GM21619 (cell line): Measurements from ENCODE around the gene GRID1.
"Not testable (repeated sequence)": the region's sequence is repeated elsewhere in the genome, so short reads cannot be mapped to it uniquely, and the experiment has no call there.

Experiments
- ATAC-seq: cut with Tn5 transposase; IDR thresholded peaks from one replicate; pipeline ENCODE4 v1.9.1; 2021; ENCODE audit not compliant: unreplicated experiment

The GRID1 gene

DNA sequence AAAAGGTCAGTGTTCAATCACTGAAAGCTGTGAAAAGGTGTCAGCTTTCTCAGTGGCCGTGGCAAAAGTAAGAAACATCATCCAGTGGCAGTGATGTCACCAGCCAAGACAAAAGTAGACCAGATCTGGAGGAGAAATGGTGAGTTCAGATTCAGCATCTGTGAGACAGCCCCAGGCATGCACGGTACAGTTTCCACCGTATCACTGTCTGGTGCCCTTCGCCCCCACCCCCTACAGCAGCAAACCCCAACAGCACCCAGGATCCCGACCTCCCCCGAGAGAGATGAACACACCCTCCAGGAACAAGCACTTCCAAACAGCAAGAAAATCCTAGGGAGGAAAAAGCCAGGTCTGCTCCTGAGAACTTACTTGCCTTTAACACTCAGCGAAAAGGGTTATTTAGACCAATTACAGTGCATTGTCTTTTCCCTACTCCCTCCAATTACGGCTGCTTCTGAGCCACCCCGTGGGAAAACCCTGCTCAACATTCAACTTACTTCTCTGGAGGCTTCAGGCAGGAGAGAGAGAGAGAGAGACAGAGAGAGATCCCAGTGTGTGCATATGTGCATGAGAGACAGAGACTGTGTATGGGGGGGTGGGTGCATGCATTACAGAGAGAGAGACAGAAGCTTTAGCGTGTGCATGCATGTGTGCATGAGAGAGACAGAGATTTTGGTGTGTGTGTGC, 189.6 kb downstream of the GRID1 start:
- ATAC-seq = no peak

DNA sequence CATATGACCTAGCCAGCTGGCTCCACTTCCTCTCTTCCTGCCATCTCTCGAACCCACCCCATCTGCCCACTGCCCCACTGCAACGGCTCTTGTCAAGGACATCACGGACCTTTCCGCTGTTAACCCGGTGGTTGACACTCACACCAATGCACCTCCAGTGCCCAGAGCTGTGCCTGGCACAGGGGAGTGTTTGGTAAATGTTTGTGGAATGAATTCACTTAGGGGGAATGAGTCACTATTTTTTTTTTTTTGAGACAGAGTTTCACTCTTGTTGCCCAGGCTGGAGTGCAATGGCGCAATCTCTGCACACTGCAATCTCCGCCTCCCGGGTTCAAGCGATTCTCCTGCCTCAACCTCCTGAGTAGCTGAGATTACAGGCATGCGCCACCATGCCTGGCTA, 191.1 kb downstream of the GRID1 start:
- ATAC-seq = not testable (repeated sequence)

- ATAC-seq = no peak
These were observed 194.3 kb downstream of the GRID1 start for GRCh38 chr10:86172301-86172700.

DNA sequence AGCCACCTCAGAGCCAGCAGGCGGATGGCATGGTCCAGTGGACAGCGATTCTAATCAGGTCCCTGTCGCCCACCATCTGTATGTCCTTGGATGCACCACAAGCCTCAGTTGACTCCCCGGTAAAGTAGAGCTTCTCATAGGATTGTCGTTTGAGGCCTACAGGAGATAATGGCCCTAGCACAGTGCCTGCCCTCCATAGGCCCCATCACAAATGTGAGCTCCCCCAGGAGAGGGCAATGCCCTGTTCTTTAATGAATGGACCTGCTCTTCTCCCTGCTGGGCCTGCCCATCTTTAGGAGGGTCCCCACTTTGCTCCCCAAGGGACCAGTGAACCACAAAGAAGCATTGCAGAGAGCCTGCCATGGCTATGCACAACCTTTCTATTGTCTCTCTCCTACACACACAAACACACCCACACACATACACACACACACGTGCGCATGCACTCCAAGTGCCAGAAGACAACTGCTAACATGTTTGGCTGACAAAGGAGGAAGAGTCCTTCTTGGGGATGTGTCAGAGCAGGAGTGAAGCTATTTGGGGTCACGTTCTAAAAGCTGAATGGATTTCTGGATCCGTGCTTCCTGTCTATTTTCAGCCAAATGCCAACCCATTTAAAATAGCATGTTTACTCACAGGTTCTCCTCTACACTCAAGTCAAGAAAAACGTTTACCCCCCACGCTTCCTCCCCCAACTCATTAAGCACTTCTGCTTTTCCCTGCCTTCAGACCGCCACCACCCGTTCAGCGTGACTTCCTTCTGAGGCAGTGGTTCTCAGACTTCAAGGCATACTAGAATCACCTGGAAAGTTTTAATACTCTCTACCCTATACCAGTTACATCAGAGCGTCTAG, 196.1 kb downstream of the GRID1 start:
- ATAC-seq = no peak

- ATAC-seq = no peak
These were observed 196.9 kb downstream of the GRID1 start for GRCh38 chr10:86169506-86170254.

- ATAC-seq = no peak
These were observed 197.5 kb downstream of the GRID1 start for GRCh38 chr10:86169066-86169465.

DNA sequence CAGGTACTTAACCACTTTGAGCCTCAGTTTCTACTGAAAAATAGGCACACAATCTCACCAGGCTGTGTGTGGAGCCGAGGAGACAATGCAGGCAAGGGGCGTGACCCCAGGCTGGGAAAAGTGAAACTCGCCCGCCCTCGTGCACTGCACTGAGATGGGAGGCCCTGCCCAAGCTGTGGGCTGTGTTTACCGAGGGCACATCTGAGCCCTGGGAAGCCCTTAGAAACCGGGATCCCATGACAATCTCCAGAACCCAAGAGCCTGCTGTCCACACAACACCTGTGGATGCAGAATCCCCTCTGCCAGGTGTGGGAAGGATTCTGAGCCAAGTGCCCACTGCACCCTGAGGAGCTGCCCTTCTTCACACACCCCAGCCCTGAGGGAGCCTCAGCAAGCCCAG, 198.3 kb downstream of the GRID1 start:
- no peak for ATAC-seq

DNA sequence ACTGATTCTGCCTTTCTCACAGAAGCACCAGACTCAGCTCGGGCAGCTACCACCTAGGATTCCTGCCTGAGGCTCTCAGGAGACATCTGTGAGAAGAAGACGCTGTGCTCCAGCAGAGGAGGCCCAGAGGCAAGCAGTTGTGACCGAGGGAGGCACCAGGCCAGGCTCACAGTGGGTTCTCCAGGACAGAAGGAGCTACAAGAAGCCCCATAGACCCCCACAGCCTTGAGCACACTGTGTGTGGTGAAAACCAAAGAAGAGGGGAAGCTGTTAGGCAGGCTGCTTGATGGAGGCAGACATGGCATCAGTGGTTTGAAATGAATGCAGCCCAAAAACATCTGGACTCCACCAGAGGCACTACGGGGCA, 198.8 kb downstream of the GRID1 start:
- ATAC-seq = no peak

DNA sequence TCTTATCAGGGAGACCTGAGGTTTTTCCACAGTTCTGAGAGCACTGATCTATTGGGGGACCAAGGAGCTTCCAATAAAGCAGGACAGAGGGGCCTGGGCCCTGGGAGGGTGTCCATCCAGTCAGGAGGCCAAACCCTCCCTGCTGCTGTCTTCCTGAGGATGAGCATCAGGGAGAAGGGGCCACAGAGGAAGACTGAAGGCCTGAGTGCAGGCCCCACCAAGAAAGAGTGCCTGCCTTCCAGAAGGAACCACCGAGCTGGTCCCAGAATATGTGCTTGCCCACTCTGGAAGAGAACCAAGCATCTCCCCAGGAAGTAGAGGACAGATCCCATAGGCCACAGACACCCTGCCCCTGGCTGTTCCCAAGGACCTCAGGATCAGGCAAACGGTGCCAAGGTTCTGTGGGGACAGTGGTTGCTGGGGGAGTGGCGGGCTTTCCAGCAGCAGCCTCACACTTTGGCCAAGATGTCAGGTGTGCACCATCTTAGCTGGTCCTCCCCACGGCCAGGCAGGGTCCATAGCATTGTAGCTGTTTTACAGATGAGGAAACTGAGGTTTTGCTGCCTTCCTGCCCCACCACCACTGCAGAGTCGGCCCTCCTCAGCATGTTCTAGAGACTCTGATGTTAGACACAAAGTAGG, 199.4 kb downstream of the GRID1 start:
- no peak for ATAC-seq

- ATAC-seq = no peak
These were observed 200.9 kb downstream of the GRID1 start for GRCh38 chr10:86165666-86166065.

- ATAC-seq = no peak
These were observed 201.5 kb downstream of the GRID1 start for GRCh38 chr10:86164960-86165630.

- no peak for ATAC-seq
These were observed 202.3 kb downstream of the GRID1 start for GRCh38 chr10:86164174-86164774.

GRCh38 chr10:86163522-86164173, 202.9 kb downstream of the GRID1 start:
- no peak for ATAC-seq

GRCh38 chr10:86162696-86163400, 203.7 kb downstream of the GRID1 start:
- no peak for ATAC-seq

GRCh38 chr10:86162036-86162435, 204.6 kb downstream of the GRID1 start:
- no peak for ATAC-seq

GRCh38 chr10:86160890-86161585, 205.6 kb downstream of the GRID1 start:
- no peak for ATAC-seq

- ATAC-seq = no peak
These were observed 206.8 kb downstream of the GRID1 start for GRCh38 chr10:86159797-86160196.

GRCh38 chr10:86155054-86155921, 211.3 kb downstream of the GRID1 start:
- ATAC-seq = no peak
